GM19395 (cell line): Measurements from ENCODE around the gene SLC2A10.

Experiments used
- ATAC-seq: cut with Tn5 transposase; IDR thresholded peaks from one replicate; pipeline ENCODE4 v1.9.1; 2021; ENCODE audit warnings: mild to moderate bottlenecking, moderate library complexity; ENCODE audit not compliant: unreplicated experiment

Gene SLC2A10

DNA sequence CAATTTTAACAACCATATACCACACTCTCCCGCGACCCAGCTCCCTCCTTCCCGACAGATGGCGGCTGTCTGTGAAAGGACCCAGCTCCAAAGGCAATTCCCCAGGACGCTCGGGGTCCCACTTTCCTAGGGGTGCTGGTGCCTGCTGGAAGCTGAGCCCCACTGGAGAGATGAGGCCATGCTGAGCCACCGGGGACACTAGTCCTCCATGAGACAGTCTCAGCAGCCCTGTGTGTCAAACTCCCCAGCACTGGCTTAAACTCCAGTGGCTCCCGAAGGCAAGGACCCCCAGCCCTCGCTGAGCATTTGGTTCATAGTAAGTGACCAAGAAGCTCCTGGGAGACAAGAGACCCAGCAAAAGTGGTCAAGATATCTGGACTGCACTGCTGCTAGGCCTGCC is 52.1 kb downstream of the SLC2A10 start:
- no peak for ATAC-seq

- no peak for ATAC-seq
Observed at GRCh38 chr20:46764068-46764467, 54.6 kb downstream of the SLC2A10 start.

GRCh38 chr20:46765506-46766120 is 56.2 kb downstream of the SLC2A10 start:
- no peak for ATAC-seq

DNA sequence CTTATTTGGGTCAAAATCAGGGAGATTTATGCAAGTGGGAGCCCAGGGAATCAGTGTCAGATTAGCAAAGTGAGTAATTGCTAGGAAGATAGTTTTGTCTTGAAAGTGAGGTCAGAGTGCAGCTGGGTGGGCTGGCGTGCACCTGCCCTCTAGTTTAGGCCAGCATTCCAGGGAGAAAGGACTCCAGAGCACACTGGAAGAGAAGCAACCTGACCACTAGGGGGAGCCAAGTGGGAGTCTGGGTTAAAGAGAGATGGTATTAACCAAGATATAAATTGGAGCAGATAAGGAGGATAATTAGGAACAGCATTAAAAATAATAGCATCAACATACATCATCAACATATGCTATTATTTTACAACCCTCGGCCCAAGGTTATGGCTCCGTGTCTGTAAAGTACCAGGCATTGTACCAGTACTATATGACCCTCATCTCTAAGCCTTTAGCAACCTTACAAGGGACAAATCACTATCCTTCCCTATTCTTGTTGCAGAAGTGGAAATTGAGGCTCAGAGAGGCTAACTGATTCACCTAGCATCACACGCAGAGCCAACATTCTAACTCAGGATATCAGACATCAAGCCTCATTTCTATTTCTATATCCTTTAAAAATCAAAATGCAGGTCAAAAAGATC is 57.8 kb downstream of the SLC2A10 start:
- no peak for ATAC-seq

DNA sequence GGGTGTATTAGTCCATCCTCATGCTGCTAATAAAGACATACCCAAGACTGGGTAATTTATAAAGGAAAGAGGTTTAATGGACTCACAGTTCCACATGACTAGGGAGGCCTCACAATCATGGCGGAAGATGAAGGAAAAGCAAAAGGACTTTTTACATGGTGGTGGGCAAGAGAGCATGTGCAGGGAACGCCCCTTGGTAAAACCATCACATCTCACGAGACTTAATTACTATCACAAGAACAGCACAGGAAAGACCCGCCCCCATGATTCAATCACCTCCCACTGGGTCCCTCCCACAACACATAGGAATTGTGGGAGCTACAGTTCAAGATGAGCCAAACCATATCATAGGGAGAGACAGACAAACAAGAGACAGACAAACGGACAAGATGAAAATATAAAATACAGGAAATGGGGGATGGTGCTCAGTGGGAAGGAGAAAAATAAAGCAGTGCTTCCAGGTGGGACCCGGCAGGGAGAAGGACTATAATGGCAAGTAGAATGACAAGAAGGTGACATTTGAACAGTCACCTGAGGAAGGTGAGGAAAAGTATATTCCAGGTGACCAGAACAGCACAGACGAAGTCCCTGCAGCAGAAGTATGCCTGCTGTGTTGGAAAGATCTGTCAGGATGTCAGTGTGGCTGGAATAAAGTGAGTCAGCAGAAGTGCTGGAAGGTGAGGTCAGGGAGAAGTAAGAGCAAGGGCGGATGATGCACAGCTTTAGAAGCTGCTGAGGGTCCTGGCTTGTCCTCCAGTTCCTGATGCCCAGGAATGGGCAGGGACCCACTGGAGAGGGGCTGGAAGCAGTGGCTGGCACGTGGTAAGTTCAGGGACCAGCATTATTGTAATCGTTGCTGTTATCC is 61.1 kb downstream of the SLC2A10 start:
- ATAC-seq = no peak

DNA sequence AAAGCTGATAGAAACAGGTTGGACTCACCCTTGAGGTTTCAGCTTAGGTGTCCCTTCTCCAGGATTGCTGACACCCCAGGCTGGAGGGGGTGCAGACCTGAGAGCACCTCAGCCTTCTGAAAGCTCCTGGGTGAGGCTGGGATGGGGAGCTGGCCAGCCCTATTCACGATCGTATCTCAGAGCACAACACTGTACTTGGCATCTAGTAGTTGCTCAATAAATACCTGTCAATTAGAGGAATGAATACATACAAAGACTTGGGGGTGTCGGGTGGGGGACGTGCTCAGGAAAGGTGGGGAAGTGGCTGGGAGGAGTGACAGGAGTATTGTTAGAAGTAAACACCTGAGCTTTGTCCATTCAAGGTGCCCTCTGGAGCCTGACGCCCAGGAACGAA is 61.7 kb downstream of the SLC2A10 start:
- no peak for ATAC-seq

DNA sequence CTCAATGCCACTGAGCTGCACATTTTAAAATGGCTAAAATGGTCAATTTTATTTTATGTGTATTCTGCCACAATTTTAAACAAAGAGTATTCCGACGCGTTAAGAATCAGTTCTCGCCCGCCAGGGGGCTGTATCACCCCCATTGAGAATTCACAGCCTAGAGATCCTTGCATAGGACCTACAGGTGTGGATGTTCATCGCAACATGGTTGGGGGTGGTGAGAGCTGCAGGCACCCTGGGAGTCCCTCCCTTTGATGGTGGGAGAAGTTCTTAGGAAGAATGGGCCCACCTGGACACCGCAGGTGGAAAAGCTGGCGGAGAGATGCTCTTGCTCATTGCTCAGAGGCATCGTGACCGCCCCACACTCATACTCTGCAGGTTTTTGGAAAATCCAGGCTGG is 63.5 kb downstream of the SLC2A10 start:
- ATAC-seq = no peak

DNA sequence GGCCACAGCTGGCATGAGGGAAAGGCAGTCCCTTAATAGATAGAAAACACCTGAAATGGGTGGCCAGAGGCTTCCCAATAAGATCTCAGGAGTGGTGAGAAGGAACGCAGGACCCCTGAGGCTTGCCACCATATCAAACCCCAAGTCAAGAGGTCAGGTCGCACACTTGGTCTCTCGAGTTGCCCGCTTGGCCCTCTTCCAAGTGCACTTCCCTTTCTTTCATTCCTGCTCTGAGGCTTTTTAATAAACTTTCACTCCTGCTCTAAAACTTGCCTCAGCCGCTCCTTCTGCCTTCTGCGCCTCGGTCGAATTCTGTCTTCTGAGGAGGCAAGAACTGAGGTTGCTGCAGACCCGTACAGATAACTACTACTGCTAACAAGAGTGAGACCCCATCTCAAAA is 64.2 kb downstream of the SLC2A10 start:
- no peak for ATAC-seq

- ATAC-seq = no peak
Observed at GRCh38 chr20:46774236-46774635, 64.8 kb downstream of the SLC2A10 start.

DNA sequence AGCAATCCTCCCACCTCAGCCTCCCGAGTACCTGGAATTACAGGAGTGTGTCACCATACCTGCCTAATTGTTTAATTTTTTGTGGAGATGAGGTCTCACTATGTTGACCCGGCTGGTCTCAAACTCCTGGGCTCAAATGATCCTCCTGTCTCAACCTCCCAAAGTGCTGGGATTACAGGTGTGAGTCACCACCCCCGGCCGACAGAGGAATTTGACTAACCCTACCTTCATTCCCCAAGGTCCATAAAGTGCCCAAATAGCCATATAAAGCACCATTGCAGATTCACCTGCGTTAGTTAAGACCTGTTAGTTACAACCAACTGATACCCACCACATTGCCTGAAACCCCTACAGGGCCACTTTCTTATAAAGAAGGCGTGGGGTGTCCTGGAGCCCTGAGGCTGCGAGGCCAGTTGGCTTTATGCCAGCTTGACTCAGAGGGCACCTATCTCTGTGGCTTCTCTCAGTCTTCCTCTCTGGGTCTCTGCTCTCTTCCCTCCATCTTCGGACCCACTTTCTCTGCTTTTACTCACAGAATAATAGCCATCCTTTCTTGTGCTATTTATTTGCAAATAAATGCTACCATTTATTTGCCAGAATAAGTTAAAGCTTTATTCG is 65.6 kb downstream of the SLC2A10 start:
- ATAC-seq = no peak

DNA sequence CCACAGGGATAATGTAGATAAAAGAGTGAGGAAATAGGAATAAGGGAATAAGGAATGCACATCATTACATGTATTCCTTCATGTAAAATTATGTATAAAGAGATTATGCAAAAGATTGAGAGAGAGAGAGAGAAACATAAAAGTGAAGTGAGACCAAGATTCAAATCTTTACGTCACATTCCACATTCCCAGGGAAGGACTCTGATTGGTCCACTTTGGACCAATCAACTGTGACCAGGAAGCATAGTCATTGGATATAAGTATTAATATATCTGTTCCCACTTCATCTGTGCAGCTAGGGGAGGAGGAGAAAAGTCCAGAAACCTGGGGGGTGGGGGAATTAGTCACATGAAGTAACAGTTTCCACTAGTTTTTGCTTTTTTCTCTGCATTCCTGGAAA is 66.4 kb downstream of the SLC2A10 start:
- no peak for ATAC-seq

GRCh38 chr20:46777331-46777730 is 67.9 kb downstream of the SLC2A10 start:
- no peak for ATAC-seq

GRCh38 chr20:46779831-46780230 is 70.4 kb downstream of the SLC2A10 start:
- ATAC-seq = no peak

DNA sequence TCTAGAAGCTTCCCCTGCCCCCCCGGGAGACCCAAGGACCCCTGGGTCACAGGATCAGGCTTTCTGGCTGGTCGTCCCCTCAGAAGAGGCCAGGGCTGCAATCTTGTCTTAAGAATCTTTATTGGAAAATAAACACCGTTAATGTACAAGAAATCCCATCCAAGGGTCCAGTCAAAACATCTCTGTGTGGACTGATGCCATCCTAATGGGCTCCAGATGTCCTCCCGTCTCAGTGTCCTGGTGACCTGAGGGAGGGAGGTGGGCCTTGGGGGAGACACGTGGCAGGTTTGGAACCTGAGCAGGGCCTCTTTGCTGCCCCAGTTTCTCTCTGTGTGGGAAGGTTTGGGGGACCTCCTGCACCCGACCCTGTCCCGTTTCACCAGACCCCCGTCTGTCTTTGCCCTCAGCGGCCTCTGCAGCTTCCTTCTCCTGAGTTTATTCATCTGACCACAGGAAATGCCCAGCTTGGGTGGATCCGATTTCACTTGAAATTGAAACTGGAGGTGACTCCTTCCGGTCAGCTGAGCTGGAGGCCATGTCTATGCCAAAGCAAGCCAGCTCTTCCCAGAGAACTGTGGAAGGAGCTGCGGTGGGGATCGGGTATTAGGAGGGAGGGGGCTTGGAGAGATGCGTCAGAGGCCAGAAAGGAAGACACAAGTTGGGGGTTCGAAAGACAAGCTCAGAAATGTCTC is 75.1 kb downstream of the SLC2A10 start:
- no peak for ATAC-seq
